Liver (tissue), 9 donors: ENCODE data around the gene FBP2. TPM values are rescaled to one million over a fixed set of nuclear protein-coding genes. Genes with fewer than 3 reads are reported as not detected.
"Not testable (repeated sequence)": the region's sequence is repeated elsewhere in the genome, so short reads cannot be mapped to it uniquely, and the experiment has no call there.

ENCODE experiments used
- DNase-seq: peaks from one replicate; pipeline ENCODE4 v3.0.0-alpha.2; 2017; ENCODE audit warnings: low spot score
- H3K27ac ChIP-seq, 2 donors: one replicate each; pipeline ENCODE4 v1.7.0; 2013; ENCODE audit warnings: inconsistent platforms in 2 of 2, low read length in 2 of 2, control low read depth in 1 of 2, low read depth in 1 of 2, mild to moderate bottlenecking in 1 of 2
- H3K27me3 ChIP-seq, 4 donors: one replicate each; pipeline versions ENCODE4 v1.6.1 to v1.7.0; 2013; ENCODE audit warnings: low read length in 3 of 4, inconsistent platforms in 1 of 4, mild to moderate bottlenecking in 1 of 4, moderate library complexity in 1 of 4; ENCODE audit not compliant: control insufficient read depth in 4 of 4, insufficient read depth in 4 of 4
- H3K36me3 ChIP-seq, 4 donors: one replicate each; pipeline versions ENCODE4 v1.6.1 to v1.7.0; 2013; ENCODE audit warnings: low read length in 3 of 4, mild to moderate bottlenecking in 3 of 4, low read depth in 1 of 4, moderate library complexity in 1 of 4; ENCODE audit not compliant: control insufficient read depth in 4 of 4, insufficient read depth in 3 of 4
- H3K4me1 ChIP-seq, 4 donors: one replicate each; pipeline versions ENCODE4 v1.6.1 to v1.7.0; 2013; ENCODE audit warnings: low read length in 3 of 4, mild to moderate bottlenecking in 3 of 4, moderate library complexity in 1 of 4; ENCODE audit not compliant: control insufficient read depth in 4 of 4, insufficient read depth in 4 of 4
- H3K4me3 ChIP-seq, 3 donors: one replicate each; pipeline versions ENCODE4 v1.6.1 to v1.7.0; 2013; ENCODE audit warnings: low read length in 3 of 3, control low read depth in 1 of 3, low read depth in 1 of 3, mild to moderate bottlenecking in 1 of 3
- H3K9ac ChIP-seq, 2 donors: one replicate each; pipeline ENCODE4 v1.7.0; 2013; ENCODE audit warnings: low read length in 2 of 2, mild to moderate bottlenecking in 2 of 2, moderate library complexity in 2 of 2, control low read depth in 1 of 2, low read depth in 1 of 2
- H3K9me3 ChIP-seq, 4 donors: one replicate each; pipeline versions ENCODE4 v1.6.1 to v1.7.0; 2013; ENCODE audit warnings: low read length in 3 of 4; ENCODE audit not compliant: control insufficient read depth in 4 of 4
- EGR1 ChIP-seq, 2 donors: IDR thresholded peaks; 2 replicates each; pipeline ENCODE4 v1.6.1; 2016 to 2018; ENCODE audit warnings: antibody characterized with exemption in 2 of 2, low read depth in 2 of 2
- FOXA1 ChIP-seq: IDR thresholded peaks from 2 replicates; pipeline ENCODE4 v1.6.1; 2016; ENCODE audit warnings: antibody characterized with exemption
- FOXA2 ChIP-seq: IDR thresholded peaks from 2 replicates; pipeline ENCODE4 v1.6.1; 2016; ENCODE audit warnings: antibody characterized with exemption
- GABPA ChIP-seq, 2 donors: IDR thresholded peaks in 1 of 2; conservative IDR thresholded peaks in 1 of 2; 2 replicates each; pipeline ENCODE4 v1.6.1; 2016; ENCODE audit warnings: antibody characterized with exemption in 2 of 2, mild to moderate bottlenecking in 1 of 2, moderate library complexity in 1 of 2
- HNF4A ChIP-seq, 2 donors: conservative IDR thresholded peaks; 2 replicates each; pipeline ENCODE4 v1.6.1; 2016; ENCODE audit warnings: antibody characterized with exemption in 2 of 2, mild to moderate bottlenecking in 2 of 2
- HNF4G ChIP-seq: IDR thresholded peaks from 2 replicates; pipeline ENCODE4 v1.6.1; 2016; ENCODE audit warnings: antibody characterized with exemption
- JUND ChIP-seq, 2 donors: IDR thresholded peaks; 2 replicates each; pipeline ENCODE4 v1.6.1; 2016; ENCODE audit warnings: antibody characterized with exemption in 2 of 2
- NR2F2 ChIP-seq: IDR thresholded peaks from 2 replicates; pipeline ENCODE4 v1.6.1; 2016; ENCODE audit warnings: antibody characterized with exemption
- RAD21 ChIP-seq, 2 donors: IDR thresholded peaks; 2 replicates each; pipeline ENCODE4 v1.6.1; 2016; ENCODE audit warnings: antibody characterized with exemption in 2 of 2, mild to moderate bottlenecking in 2 of 2
- RXRA ChIP-seq, 2 donors: IDR thresholded peaks; 2 replicates each; pipeline ENCODE4 v1.6.1; 2017 to 2018; ENCODE audit warnings: antibody characterized with exemption in 2 of 2, mild to moderate bottlenecking in 1 of 2
- SP1 ChIP-seq: IDR thresholded peaks from 2 replicates; pipeline ENCODE4 v1.6.1; 2018; ENCODE audit warnings: antibody characterized with exemption, mild to moderate bottlenecking
- TAF1 ChIP-seq: conservative IDR thresholded peaks from 2 replicates; pipeline ENCODE4 v1.6.1; 2016; ENCODE audit warnings: antibody characterized with exemption, mild to moderate bottlenecking
- YY1 ChIP-seq: IDR thresholded peaks from 2 replicates; pipeline ENCODE4 v1.6.1; 2016; ENCODE audit warnings: antibody characterized with exemption, mild to moderate bottlenecking
- WGBS: extraction: QIAGEN DNeasy Blood & Tissue Kit; methylation state at CpG from one replicate; pipeline ENCODE4 v1.1.7; 2013; 5-methylcytosine and 5-hydroxymethylcytosine counted together
- polyA plus RNA-seq, 2 donors: library from polyadenylated mRNA; stranded (reverse) in 1 of 2; unstranded in 1 of 2; fragments of 200-250 nt in 1 of 2; fragments of >200 nt in 1 of 2; fragmentation: Nextera tagmentation in 1 of 2; extraction: Ambion mirVana in 1 of 2; gene quantifications; one replicate each; pipeline versions ENCODE4 v1.2.1 to v1.2.3, GENCODE V29; 2013 to 2015
- total RNA-seq, 2 donors: library from RNA; depleted of rRNA; stranded (reverse); fragments of >200 nt; gene quantifications; one replicate each; pipeline ENCODE4 v1.2.3, GENCODE V29; 2014
- TF ChIP-seq, protein P1 (sequence below): IDR thresholded peaks from 2 replicates; pipeline ENCODE4 v1.6.1; 2016; ENCODE audit warnings: antibody characterized with exemption
- TF ChIP-seq, protein P2 (sequence below): fragments of 150-350 bp; IDR thresholded peaks from 2 replicates; pipeline ENCODE4 v1.5.1; 2017; ENCODE audit warnings: improper control_type of control experiment, low read depth, low read length; ENCODE audit not compliant: missing input control
- TF ChIP-seq, protein P3 (sequence below): IDR thresholded peaks from 2 replicates; pipeline ENCODE4 v1.6.1; 2016; ENCODE audit warnings: antibody characterized with exemption, mild to moderate bottlenecking
- TF ChIP-seq, protein P4 (sequence below): IDR thresholded peaks from 2 replicates; pipeline ENCODE4 v1.6.1; 2016; ENCODE audit warnings: antibody characterized with exemption
- TF ChIP-seq, protein P5 (sequence below): IDR thresholded peaks from 2 replicates; pipeline ENCODE4 v1.6.1; 2016; ENCODE audit warnings: antibody characterized with exemption
- donor health status: healthy.
- donor health status: healthy.
- donor health status: healthy.
- donor health status: healthy.
- donor health status: healthy.

The FBP2 gene
- total and polyA plus RNA-seq, 4 donors = not detected

DNA sequence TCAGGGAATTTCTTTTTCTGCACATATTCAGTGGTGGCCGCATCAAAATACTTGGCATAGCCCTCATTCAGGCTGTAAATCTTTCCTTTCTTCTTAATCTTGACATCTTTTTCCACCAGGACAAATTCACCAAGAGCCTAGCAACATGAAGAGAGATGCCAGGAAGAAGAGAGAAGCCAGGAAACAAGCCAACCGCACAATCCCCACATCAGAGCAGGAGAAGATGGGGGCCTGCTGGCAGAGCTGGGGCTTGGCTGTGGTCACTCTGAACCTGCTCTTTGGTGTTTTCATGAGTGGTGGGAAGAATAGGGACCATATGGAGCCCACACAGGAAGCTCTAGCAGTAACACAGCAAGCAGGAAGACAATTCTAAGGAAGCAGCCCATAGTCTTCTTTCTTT lies 26.4 kb downstream of the FBP2 start:
- Histone ChIP-seq H3K4me3 (no peak overlapping the region), H3K27me3 (no peaks in the 10 kb centered on the region), H3K27ac (no peak overlapping the region), H3K9me3 (no peaks in the 10 kb centered on the region), H3K4me1 (no peaks in the 10 kb centered on the region), H3K36me3 (no peaks in the 10 kb centered on the region), H3K9ac (no peak overlapping the region)
- DNase-seq = no peak
- TF ChIP-seq, protein P1, sequence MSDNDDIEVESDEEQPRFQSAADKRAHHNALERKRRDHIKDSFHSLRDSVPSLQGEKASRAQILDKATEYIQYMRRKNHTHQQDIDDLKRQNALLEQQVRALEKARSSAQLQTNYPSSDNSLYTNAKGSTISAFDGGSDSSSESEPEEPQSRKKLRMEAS = no peak
- no peak for TF ChIP-seq NR2F2
- TF ChIP-seq, protein P2, sequence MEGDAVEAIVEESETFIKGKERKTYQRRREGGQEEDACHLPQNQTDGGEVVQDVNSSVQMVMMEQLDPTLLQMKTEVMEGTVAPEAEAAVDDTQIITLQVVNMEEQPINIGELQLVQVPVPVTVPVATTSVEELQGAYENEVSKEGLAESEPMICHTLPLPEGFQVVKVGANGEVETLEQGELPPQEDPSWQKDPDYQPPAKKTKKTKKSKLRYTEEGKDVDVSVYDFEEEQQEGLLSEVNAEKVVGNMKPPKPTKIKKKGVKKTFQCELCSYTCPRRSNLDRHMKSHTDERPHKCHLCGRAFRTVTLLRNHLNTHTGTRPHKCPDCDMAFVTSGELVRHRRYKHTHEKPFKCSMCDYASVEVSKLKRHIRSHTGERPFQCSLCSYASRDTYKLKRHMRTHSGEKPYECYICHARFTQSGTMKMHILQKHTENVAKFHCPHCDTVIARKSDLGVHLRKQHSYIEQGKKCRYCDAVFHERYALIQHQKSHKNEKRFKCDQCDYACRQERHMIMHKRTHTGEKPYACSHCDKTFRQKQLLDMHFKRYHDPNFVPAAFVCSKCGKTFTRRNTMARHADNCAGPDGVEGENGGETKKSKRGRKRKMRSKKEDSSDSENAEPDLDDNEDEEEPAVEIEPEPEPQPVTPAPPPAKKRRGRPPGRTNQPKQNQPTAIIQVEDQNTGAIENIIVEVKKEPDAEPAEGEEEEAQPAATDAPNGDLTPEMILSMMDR = no peak
- no peak for TF ChIP-seq FOXA1
- TF ChIP-seq EGR1 (IDR thresholded peaks at IDR 0.05; ENCODE audit: low read depth in 2 of 2) = no peak
- no peak for TF ChIP-seq JUND (IDR thresholded peaks at IDR 0.05)
- WGBS = 96% methylated on average over 2 of the region's 2 CpGs

DNA sequence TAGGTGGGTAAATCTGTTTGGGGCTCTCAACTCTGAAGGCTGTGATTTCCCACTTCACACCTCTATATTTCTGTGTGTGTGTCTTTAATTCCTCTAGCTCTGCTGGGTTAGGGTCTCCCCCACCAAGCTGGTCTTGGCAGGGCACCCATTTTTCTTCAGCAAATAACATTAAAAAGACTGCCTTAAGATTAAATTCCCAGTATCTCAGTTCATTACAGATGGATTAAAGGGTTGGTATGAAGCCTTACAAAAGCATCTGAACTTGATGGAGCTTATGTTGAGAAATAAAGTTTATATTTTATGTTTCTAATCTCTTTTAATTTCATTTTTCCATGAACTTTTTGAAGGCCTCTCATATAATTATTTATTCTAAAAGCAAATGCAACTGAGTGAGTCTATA lies 27.1 kb downstream of the FBP2 start:
- TF ChIP-seq HNF4G (no peak), NR2F2 (no peak), GABPA (IDR thresholded peaks at IDR 0.05 in 1 of 2, conservative IDR thresholded peaks at IDR 0.05 in 1 of 2) (no peak), TAF1 (no peak), RAD21 (IDR thresholded peaks at IDR 0.05) (no peak), SP1 (no peak), YY1 (no peak), EGR1 (IDR thresholded peaks at IDR 0.05; ENCODE audit: low read depth in 2 of 2) (no peak), FOXA1 (no peak), FOXA2 (no peak), RXRA (IDR thresholded peaks at IDR 0.05) (no peak), JUND (IDR thresholded peaks at IDR 0.05) (no peak), HNF4A (conservative IDR thresholded peaks at IDR 0.05) (no peak)
- TF ChIP-seq, protein P3, sequence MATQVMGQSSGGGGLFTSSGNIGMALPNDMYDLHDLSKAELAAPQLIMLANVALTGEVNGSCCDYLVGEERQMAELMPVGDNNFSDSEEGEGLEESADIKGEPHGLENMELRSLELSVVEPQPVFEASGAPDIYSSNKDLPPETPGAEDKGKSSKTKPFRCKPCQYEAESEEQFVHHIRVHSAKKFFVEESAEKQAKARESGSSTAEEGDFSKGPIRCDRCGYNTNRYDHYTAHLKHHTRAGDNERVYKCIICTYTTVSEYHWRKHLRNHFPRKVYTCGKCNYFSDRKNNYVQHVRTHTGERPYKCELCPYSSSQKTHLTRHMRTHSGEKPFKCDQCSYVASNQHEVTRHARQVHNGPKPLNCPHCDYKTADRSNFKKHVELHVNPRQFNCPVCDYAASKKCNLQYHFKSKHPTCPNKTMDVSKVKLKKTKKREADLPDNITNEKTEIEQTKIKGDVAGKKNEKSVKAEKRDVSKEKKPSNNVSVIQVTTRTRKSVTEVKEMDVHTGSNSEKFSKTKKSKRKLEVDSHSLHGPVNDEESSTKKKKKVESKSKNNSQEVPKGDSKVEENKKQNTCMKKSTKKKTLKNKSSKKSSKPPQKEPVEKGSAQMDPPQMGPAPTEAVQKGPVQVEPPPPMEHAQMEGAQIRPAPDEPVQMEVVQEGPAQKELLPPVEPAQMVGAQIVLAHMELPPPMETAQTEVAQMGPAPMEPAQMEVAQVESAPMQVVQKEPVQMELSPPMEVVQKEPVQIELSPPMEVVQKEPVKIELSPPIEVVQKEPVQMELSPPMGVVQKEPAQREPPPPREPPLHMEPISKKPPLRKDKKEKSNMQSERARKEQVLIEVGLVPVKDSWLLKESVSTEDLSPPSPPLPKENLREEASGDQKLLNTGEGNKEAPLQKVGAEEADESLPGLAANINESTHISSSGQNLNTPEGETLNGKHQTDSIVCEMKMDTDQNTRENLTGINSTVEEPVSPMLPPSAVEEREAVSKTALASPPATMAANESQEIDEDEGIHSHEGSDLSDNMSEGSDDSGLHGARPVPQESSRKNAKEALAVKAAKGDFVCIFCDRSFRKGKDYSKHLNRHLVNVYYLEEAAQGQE = no peak
- TF ChIP-seq, protein P4, sequence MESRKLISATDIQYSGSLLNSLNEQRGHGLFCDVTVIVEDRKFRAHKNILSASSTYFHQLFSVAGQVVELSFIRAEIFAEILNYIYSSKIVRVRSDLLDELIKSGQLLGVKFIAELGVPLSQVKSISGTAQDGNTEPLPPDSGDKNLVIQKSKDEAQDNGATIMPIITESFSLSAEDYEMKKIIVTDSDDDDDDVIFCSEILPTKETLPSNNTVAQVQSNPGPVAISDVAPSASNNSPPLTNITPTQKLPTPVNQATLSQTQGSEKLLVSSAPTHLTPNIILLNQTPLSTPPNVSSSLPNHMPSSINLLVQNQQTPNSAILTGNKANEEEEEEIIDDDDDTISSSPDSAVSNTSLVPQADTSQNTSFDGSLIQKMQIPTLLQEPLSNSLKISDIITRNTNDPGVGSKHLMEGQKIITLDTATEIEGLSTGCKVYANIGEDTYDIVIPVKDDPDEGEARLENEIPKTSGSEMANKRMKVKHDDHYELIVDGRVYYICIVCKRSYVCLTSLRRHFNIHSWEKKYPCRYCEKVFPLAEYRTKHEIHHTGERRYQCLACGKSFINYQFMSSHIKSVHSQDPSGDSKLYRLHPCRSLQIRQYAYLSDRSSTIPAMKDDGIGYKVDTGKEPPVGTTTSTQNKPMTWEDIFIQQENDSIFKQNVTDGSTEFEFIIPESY = no peak
- TF ChIP-seq, protein P2 = no peak
- TF ChIP-seq, protein P1 = no peak
- TF ChIP-seq, protein P5, sequence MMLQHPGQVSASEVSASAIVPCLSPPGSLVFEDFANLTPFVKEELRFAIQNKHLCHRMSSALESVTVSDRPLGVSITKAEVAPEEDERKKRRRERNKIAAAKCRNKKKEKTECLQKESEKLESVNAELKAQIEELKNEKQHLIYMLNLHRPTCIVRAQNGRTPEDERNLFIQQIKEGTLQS = no peak
- no peak overlapping the region for H3K9ac ChIP-seq
- H3K27me3 ChIP-seq = no peaks in the 10 kb centered on the region
- H3K4me3 ChIP-seq = no peak overlapping the region
- no peaks in the 10 kb centered on the region for H3K4me1 ChIP-seq
- H3K9me3 ChIP-seq = no peaks in the 10 kb centered on the region
- no peak for DNase-seq
- no peak overlapping the region for H3K27ac ChIP-seq
- no peaks in the 10 kb centered on the region for H3K36me3 ChIP-seq

DNA sequence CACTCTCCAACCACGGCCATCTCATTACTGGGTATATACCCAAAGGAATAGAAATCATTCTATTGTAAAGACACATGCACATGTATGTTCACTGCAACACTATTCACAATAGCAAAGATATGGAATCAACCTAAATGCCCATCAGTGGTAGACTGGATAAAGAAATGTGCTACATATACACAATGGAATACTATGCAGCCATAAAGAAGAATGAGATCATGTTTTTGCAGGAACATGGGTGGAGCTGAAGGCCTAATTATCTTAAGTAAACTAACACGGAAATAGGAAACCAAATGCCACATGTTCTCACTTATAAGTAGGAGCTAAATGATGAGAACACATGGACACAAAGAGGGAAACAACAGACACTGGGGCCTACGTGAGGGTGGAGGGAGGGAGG lies 29.3 kb downstream of the FBP2 start:
- DNase-seq, H3K27me3 ChIP-seq, H3K27ac ChIP-seq, H3K4me1 ChIP-seq, H3K9me3 ChIP-seq, H3K9ac ChIP-seq, H3K36me3 ChIP-seq, H3K4me3 ChIP-seq: not testable (repeated sequence)
- 75% methylated on average over 3 of the region's 3 CpGs for WGBS
